ENCODE results near the gene CHRNB2.

CHRNB2 gene

DNA sequence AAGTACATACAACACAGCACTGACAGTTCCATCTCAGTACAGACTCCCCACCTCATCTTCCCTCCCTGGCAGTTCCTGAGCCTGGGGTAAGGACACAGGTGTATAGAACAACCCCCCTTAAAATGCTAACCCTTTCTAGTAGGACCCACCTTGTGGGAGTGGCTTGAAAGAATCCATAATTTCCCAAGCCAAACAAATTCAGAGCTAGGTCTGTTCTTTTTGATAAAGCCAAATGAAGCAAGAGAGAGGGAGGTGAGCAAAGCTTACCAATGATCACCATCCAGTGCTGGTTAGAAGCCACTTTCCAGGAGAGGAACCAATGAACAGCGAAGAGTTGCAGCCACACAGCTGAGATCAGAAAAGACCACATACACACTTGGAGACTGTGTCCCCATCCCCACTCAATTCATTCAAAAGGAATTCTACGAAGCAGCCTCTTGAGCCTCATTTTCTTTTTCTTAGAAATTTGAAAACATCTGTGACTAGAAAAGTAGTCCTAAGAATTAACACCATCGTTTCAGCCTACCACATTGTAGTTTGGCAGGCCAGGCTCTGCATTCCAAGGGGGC is 18.3 kb upstream of the CHRNB2 start:
- H3K36me3 ChIP-seq = peaks cover 58 to 71% (median 66%) of the 10 kb centered on the region in 11 experiments

DNA sequence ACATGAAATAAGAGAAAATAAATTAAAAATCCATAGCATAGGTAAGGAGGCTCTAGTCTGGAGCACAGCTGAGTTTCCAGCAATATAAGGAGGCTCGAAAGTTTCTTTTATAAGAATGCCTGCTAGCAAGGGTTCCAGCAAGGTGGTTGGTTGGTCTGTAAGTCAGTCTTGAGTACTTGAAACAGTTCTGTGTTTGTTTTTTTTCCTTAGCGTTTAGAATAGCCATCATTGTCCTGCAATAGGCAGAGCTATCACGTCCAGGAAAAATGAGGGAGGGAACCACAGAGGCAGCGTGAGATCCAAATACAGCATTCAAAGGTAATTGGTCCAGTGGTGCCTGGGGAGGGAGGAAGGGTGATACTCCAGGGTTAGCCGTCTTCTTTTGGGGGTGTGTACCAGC is 17.5 kb upstream of the CHRNB2 start:
- Histone ChIP-seq H3K9ac (peak overlapping the region in 1 of 11 experiments; percentile 25; a peak in 1 of 22 replicates), H3K4me1 (peaks cover 0 to 56% (median 14%) of the 10 kb centered on the region in 10 experiments; a peak in 18 of 20 replicates), H3K4me2 (peak overlapping the region in 2 of 11 experiments; percentile 19 to 49; a peak in 2 of 22 replicates), H3K9me3 (replicated peaks in 1 of 11) (no peaks in the 10 kb centered on the region), H3K27ac (no peak overlapping the region), H3K27me3 (no peaks in the 10 kb centered on the region), H3K4me3 (no peak overlapping the region), H3K36me3 (peaks cover 66 to 79% (median 74%) of the 10 kb centered on the region in 11 experiments), H4K20me1 (peaks cover 30 to 85% (median 75%) of the 10 kb centered on the region in 11 experiments; a peak in 21 of 22 replicates)
- TF ChIP-seq Cebpa-rat (IDR thresholded peaks at IDR 0.05) = no peak

More for the DNA sequence above, 18.3 kb upstream of the CHRNB2 start:
- peak overlapping the region in 2 of 11 experiments; percentile 4 to 32; a peak in 2 of 22 replicates for H3K27ac ChIP-seq
- H3K4me3 ChIP-seq = no peak overlapping the region
- H3K27me3 ChIP-seq = no peaks in the 10 kb centered on the region
- no peaks in the 10 kb centered on the region for H3K9me3 ChIP-seq (replicated peaks in 1 of 11)
- H3K4me2 ChIP-seq = peak overlapping the region in 10 of 11 experiments; percentile 0 to 61 (median 20); a peak in 14 of 22 replicates
- H4K20me1 ChIP-seq = peaks cover 30 to 77% (median 67%) of the 10 kb centered on the region in 11 experiments; a peak in 21 of 22 replicates
- no peak for TF ChIP-seq Cebpa-rat (IDR thresholded peaks at IDR 0.05)
- peaks cover 0 to 51% (median 16%) of the 10 kb centered on the region in 10 experiments; a peak in 18 of 20 replicates for H3K4me1 ChIP-seq
- peak overlapping the region in 9 of 11 experiments; percentile 4 to 56 (median 39); a peak in 9 of 22 replicates for H3K9ac ChIP-seq

DNA sequence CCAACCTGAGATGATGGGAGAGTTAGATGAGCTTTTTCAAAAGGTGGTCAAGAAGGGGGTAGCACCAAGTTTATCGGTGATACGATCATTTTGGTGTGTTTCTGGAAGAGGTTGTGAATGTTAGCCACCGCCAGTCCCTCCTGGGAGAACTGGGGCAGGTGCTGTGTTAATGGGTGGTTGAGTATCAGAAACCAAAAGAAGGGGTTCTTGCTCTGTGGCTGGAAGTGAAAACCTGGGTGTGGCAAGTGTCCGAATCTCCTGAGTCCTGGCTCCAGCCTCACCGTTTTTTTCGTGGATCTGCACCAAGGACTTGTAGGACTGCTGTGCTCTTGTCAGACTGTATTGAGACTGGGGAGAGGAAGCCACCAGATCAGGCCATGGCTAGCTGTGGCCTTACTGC is 16.9 kb upstream of the CHRNB2 start:
- Histone ChIP-seq H3K36me3 (peaks cover 71 to 85% (median 80%) of the 10 kb centered on the region in 11 experiments), H3K4me1 (peaks cover 0 to 60% (median 17%) of the 10 kb centered on the region in 10 experiments; a peak in 18 of 20 replicates), H3K27me3 (no peaks in the 10 kb centered on the region), H3K9me3 (replicated peaks in 1 of 11) (no peaks in the 10 kb centered on the region), H4K20me1 (peaks cover 30 to 91% (median 81%) of the 10 kb centered on the region in 11 experiments; a peak in 21 of 22 replicates), H3K9ac (peak overlapping the region in 4 of 11 experiments; percentile 5 to 57 (median 35); a peak in 2 of 22 replicates), H3K4me3 (no peak overlapping the region), H3K27ac (no peak overlapping the region), H3K4me2 (no peak overlapping the region)
- no peak for TF ChIP-seq Cebpa-rat (IDR thresholded peaks at IDR 0.05)

DNA sequence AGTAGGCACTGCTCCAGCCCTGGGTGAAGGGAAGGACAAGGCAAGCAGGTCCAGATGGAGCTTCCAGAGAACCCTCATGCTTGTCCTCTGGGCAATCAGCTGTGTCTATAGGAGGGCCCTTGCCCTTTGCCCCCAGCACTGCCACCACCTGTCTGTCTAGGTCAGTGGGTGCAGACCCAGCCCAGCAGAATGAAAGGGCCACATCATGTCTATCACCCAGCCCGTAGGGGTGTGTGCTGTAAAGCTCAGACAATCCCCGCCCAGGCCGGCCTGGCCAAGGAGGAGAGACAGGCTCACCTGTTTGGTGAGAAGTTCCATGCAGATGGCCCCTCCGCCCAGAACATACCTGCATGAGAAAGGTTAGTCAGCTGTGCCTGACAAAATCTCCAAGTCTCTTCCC is 16.1 kb upstream of the CHRNB2 start:
- H3K4me3 ChIP-seq = no peak overlapping the region
- no peak overlapping the region for H3K27ac ChIP-seq
- H3K27me3 ChIP-seq = no peaks in the 10 kb centered on the region
- TF ChIP-seq Cebpa-rat (IDR thresholded peaks at IDR 0.05) = no peak
- H3K4me2 ChIP-seq = no peak overlapping the region
- H3K9ac ChIP-seq = peak overlapping the region in 6 of 11 experiments; percentile 18 to 57 (median 28); a peak in 5 of 22 replicates
- H3K4me1 ChIP-seq = peaks cover 6 to 69% (median 24%) of the 10 kb centered on the region in 10 experiments
- peaks cover 77 to 93% (median 83%) of the 10 kb centered on the region in 11 experiments for H3K36me3 ChIP-seq
- peaks cover 38 to 99% (median 89%) of the 10 kb centered on the region in 11 experiments; a peak in 21 of 22 replicates for H4K20me1 ChIP-seq
- no peaks in the 10 kb centered on the region for H3K9me3 ChIP-seq (replicated peaks in 1 of 11)

DNA sequence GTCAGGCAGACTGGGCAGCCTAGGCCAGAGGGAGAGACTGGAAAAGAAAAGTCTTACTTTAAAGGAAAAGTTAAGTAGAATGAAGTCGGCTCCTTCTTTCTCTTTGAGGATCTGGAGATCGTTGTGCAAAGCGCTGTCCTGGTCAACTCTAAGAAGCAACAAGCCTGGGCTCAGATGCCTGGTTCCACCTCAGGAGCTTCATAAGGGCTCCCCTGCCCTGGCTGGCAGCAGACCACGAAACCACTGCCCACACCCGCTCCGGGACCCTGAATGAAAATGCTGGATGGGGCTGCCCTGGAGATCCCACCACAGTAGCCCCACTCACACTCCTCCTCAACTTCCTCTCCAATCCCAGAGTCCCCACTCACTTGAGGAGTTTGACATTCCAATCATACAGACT is 15.5 kb upstream of the CHRNB2 start:
- no peak overlapping the region for H3K4me2 ChIP-seq
- TF ChIP-seq Cebpa-rat (IDR thresholded peaks at IDR 0.05) = no peak

DNA sequence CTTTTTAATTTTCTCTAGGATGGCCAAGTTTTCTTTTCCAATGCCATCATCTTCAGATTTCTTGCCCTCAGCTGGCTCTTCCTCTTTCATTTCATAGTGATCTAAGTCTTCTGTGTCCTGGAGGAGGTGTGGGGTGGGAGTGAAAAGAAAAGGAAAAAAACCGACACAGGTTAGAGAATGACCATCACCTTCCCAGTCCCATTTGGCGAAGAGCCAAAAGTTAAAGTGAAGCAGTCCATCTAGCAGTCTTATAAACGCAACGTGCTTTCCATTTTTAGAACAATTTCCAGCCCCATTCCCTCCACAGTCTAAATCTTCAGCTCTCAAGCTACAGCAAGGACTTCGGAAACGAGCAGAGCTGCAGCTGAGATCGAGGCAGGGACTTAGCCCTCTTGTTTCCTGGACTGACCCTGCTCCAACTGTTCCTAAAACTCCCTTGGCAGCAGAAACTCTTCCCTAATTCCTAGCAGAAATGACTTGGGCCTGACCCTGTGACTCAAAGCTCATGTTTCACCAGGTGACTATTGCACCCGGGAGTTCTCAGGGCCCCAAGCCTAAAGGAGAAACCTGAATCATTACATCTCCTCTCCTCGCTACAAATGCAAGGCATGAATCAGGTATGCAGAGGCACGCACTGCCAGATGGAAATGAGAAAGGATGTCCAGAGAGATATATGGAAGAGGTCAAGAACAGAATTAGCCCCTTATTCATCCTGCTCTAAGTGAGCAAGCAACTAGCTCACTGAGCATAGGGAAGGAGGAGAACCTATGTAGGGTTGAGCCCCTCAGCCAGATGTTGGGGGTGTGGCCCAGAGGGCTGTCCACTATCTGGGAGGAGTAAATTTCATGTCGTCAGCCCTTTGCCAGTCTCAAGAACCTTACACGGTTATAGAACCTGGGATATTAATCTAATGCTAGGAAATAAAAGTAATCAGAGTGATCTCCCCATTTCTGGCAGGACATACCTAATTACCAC is 14.2 kb upstream of the CHRNB2 start:
- no peak overlapping the region for H3K4me3 ChIP-seq
- H3K9ac ChIP-seq = peak overlapping the region in 3 of 11 experiments; percentile 2 to 37 (median 7); a peak in 3 of 22 replicates
- H3K27ac ChIP-seq = no peak overlapping the region
- H3K36me3 ChIP-seq = peaks cover 75 to 85% (median 79%) of the 10 kb centered on the region in 11 experiments
- H4K20me1 ChIP-seq = peaks cover 51 to 96% (median 90%) of the 10 kb centered on the region in 11 experiments; a peak in 21 of 22 replicates
- no peaks in the 10 kb centered on the region for H3K9me3 ChIP-seq (replicated peaks in 1 of 11)
- peaks cover 19 to 65% (median 35%) of the 10 kb centered on the region in 10 experiments for H3K4me1 ChIP-seq
- TF ChIP-seq Cebpa-rat (IDR thresholded peaks at IDR 0.05) = no peak
- H3K27me3 ChIP-seq = no peaks in the 10 kb centered on the region
- no peak overlapping the region; a peak in 1 of 22 replicates for H3K4me2 ChIP-seq

More for the DNA sequence above, 15.5 kb upstream of the CHRNB2 start:
- Histone ChIP-seq H3K4me3 (no peak overlapping the region), H3K9me3 (replicated peaks in 1 of 11) (no peaks in the 10 kb centered on the region), H3K9ac (peak overlapping the region in 5 of 11 experiments; percentile 18 to 57 (median 31); a peak in 5 of 22 replicates), H3K27me3 (no peaks in the 10 kb centered on the region), H3K36me3 (peaks cover 77 to 97% (median 83%) of the 10 kb centered on the region in 11 experiments), H3K4me1 (peaks cover 12 to 74% (median 29%) of the 10 kb centered on the region in 10 experiments), H4K20me1 (peaks cover 44 to 100% (median 95%) of the 10 kb centered on the region in 11 experiments; a peak in 21 of 22 replicates), H3K27ac (no peak overlapping the region)

DNA sequence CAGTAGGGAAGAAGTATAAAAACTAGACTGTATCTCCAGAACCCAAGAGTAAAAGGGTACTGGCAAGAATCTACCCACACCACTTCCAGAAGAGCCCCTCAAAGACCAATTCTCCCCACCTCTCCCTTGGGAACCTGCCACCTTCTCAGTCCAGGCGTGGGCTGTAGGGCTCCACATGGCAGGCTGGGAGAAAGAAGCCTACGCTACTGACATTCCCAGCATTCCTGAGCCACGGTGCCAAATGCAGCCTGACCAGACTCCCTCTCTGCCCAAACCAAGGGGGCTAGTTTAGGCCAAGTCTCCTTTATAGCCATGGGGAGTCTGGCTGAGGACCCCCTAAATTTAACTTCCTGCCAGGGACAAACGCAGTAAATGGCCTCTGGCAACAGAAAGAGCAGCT is 11.2 kb upstream of the CHRNB2 start:
- no peak for TF ChIP-seq Cebpa-rat (IDR thresholded peaks at IDR 0.05)
- Histone ChIP-seq H3K4me3 (peak overlapping the region; percentile 80 to 99 (median 90)), H3K4me2 (peak overlapping the region; percentile 90 to 99 (median 97)), H3K27me3 (no peaks in the 10 kb centered on the region), H3K36me3 (peaks cover 45 to 54% (median 48%) of the 10 kb centered on the region in 11 experiments), H3K9ac (peak overlapping the region; percentile 90 to 94 (median 93)), H3K4me1 (peaks cover 27 to 50% (median 35%) of the 10 kb centered on the region in 10 experiments), H4K20me1 (peaks cover 34 to 65% (median 61%) of the 10 kb centered on the region in 11 experiments; a peak in 21 of 22 replicates), H3K27ac (peak overlapping the region in 10 of 11 experiments; percentile 1 to 87 (median 20); a peak in 10 of 22 replicates), H3K9me3 (replicated peaks in 1 of 11) (no peaks in the 10 kb centered on the region)

DNA sequence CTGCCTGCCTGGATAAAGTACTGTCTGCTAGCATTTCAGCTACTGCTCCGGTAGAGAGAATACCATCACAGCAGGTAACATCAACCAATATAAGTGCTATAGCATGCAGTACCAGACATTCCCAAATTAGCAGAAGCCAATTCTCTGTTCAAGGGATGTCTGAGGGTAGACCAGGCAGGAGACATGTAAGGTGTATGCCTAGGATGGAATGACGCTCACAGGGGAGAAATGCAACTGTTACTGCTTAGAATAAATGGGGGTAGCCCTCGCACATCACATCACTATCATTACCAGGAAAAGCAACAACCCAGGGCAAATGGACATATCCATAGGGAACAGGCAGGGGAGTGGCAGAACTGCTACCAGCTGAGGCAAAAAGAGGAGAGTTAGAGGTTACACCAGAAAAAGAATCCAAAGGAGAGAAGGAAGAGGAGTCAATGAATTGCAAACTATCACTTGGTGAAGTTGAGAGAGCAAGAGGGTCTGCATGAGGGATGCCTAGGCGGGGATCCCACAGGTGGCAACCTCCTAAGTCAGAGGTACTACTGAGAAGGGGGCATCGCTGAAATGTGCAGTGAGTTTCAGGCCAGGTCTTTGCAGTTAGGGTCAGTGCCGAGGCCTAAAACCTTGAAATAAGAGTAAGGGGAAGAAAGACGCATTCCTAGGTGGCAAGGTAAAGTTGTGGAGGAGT is 10.2 kb upstream of the CHRNB2 start:
- peaks cover 29 to 55% (median 52%) of the 10 kb centered on the region in 11 experiments; a peak in 21 of 22 replicates for H4K20me1 ChIP-seq
- TF ChIP-seq Cebpa-rat (IDR thresholded peaks at IDR 0.05) = no peak
- H3K4me2 ChIP-seq = peak overlapping the region; percentile 90 to 99 (median 97)
- peak overlapping the region; percentile 80 to 99 (median 90) for H3K4me3 ChIP-seq
- no peaks in the 10 kb centered on the region for H3K9me3 ChIP-seq (replicated peaks in 1 of 11)
- no peaks in the 10 kb centered on the region for H3K27me3 ChIP-seq
- H3K27ac ChIP-seq = peak overlapping the region; percentile 72 to 92 (median 84)
- H3K9ac ChIP-seq = peak overlapping the region; percentile 90 to 94 (median 93)
- peaks cover 35 to 45% (median 39%) of the 10 kb centered on the region in 11 experiments for H3K36me3 ChIP-seq
- peaks cover 27 to 46% (median 35%) of the 10 kb centered on the region in 10 experiments for H3K4me1 ChIP-seq

Data from BLaER1 treated with 17β-estradiol and CSF1 and Interleukin-3, amounts not matched to agents 10 nM and 100 nM (cell line).